Measurements from ENCODE around the gene SULT1C4.

SULT1C4 gene

GRCh38 chr2:108401800-108402199, 24.0 kb downstream of the SULT1C4 start:
- no peak for DNase-seq (ENCODE audit: extremely low read depth, low read depth)
- TF ChIP-seq, protein P1, sequence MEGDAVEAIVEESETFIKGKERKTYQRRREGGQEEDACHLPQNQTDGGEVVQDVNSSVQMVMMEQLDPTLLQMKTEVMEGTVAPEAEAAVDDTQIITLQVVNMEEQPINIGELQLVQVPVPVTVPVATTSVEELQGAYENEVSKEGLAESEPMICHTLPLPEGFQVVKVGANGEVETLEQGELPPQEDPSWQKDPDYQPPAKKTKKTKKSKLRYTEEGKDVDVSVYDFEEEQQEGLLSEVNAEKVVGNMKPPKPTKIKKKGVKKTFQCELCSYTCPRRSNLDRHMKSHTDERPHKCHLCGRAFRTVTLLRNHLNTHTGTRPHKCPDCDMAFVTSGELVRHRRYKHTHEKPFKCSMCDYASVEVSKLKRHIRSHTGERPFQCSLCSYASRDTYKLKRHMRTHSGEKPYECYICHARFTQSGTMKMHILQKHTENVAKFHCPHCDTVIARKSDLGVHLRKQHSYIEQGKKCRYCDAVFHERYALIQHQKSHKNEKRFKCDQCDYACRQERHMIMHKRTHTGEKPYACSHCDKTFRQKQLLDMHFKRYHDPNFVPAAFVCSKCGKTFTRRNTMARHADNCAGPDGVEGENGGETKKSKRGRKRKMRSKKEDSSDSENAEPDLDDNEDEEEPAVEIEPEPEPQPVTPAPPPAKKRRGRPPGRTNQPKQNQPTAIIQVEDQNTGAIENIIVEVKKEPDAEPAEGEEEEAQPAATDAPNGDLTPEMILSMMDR (IDR thresholded peaks at IDR 0.05; ENCODE audit: low read depth, low read length) = no peak

GRCh38 chr2:108403494-108403893, 25.7 kb downstream of the SULT1C4 start:
- TF ChIP-seq, protein P1 (IDR thresholded peaks at IDR 0.05; ENCODE audit: low read depth, low read length) = no peak
- DNase-seq (ENCODE audit: extremely low read depth, low read depth) = peak; percentile 14

DNA sequence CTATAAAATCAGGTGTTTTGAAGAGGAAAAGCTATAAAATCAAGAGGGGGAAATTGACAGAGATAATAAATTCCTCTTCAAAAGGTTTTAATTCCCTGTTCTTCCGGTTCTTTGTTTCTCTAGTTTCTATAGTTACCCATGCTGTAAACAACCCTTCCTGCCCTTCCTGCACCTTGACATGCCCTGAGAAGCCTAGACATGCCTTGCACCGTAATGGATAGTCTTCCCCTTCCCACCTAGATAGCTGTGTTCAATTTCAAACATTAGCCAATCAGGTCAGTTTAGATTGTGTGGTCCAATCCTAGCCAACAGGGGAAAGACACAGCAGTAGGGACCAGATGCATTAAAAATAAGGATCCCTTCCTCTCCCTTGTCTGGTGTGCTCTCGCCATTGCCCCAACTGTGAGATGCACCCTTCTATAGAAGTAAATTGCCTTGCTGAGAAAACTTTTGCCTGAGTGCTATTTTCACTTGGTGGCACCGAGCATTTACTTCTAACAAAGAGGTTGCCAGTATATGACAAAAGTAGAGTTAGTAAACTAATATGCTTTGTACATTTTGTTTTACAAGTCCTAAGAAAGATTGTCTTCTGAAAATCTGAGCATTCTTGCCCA, 27.1 kb downstream of the SULT1C4 start:
- TF ChIP-seq, protein P1 (IDR thresholded peaks at IDR 0.05; ENCODE audit: low read depth, low read length) = no peak
- no peak for DNase-seq (ENCODE audit: extremely low read depth, low read depth)

- DNase-seq (ENCODE audit: extremely low read depth, low read depth) = no peak
- TF ChIP-seq, protein P1 (IDR thresholded peaks at IDR 0.05; ENCODE audit: low read depth, low read length) = no peak
Observed at GRCh38 chr2:108407864-108408729, 30.3 kb downstream of the SULT1C4 start.

DNA sequence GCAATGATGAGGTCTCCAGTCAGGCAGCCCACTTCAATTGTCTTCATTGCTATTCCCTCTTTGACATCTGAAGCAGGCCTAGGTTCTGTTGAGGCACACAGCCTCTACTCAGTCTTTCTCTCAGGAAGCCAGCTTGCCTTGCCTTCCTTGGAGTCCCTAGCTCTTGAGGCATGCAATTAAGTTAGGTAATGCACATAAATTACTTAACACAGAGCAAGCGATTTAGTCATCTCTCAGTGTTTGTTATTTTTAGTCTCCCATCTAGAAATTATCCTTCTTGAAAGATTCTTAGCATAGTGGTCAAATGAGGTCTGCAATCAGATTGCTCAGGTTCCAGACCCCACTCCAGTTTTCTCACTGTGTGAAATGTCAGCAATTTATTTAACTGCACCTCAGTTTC, 32.0 kb downstream of the SULT1C4 start:
- no peak for DNase-seq (ENCODE audit: extremely low read depth, low read depth)

DNA sequence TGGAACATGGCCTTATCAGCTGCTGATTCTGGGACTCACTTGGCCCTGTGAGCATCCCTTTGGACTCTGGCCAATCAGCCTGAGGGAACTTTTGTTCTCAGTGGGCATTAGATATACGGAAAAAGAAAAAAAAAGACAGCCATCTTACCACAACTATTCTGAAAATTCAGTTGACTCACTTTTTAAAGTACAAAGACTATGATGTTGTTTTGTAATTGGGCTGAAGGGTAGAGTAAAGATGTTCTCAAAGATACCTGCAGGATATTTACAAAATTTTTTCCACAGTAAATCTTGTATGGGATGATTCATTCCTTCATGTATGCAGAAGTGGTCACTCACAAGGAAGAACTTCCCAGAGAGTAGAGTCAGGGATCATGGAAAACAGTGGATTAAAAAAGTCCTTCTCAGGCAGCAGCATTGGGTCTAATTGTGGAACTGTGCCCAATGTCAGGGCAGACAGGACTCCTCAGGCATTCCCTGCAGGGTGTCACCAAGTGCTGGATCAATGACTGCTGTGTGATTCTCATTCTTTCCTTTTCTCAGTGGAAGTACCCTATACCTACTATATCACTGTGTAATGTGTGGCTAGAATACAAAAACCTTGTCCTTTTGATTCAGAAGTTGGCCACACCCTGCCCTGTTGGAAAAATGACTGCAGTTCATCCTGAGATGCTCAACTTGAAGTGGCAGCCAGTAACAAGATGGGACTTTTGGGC, 35.4 kb downstream of the SULT1C4 start:
- DNase-seq (ENCODE audit: extremely low read depth, low read depth) = peak; percentile 38
- TF ChIP-seq, protein P1 (IDR thresholded peaks at IDR 0.05; ENCODE audit: low read depth, low read length) = no peak

More for the DNA sequence above, 32.0 kb downstream of the SULT1C4 start:
- TF ChIP-seq, protein P1 (IDR thresholded peaks at IDR 0.05; ENCODE audit: low read depth, low read length) = no peak

- DNase-seq (ENCODE audit: extremely low read depth, low read depth) = no peak
- TF ChIP-seq, protein P1 (IDR thresholded peaks at IDR 0.05; ENCODE audit: low read depth, low read length) = no peak
Observed at GRCh38 chr2:108413711-108414095, 35.9 kb downstream of the SULT1C4 start.

Data from AG09319 (cell line).